NCI-H82 (cell line): ENCODE results near the gene ZNF226.
A peak's percentile ranks its signal among the peaks of the same experiment; 100 is the strongest.
"Not testable (repeated sequence)": the region's sequence is repeated elsewhere in the genome, so short reads cannot be mapped to it uniquely, and the experiment has no call there.

Experiments used
- DNase-seq: peaks from one replicate; lab custom pipeline; 2025; lab: John Stamatoyannopoulos, UW

Gene ZNF226

GRCh38 chr19:44164673-44165512, at the start of gene ZNF226:
TSS of gene ZNF226 (plus strand) at chr19:44165100. CDS start at chr19:44170081, 4,981 bp downstream.
- peak; percentile 99 for DNase-seq

- not testable (repeated sequence) for DNase-seq
Observed at GRCh38 chr19:44121162-44121561, 43.7 kb upstream of the ZNF226 start.

- DNase-seq: no peak
Observed at GRCh38 chr19:44131955-44132354, 32.9 kb upstream of the ZNF226 start.

GRCh38 chr19:44141191-44142058, 23.5 kb upstream of the ZNF226 start, which contains the start of gene ZNF234:
TSS of gene ZNF234 (plus strand) at chr19:44141554. CDS start at chr19:44144633, 3,079 bp downstream.
- DNase-seq: peak; percentile 88

GRCh38 chr19:44142059-44142433, 22.9 kb upstream of the ZNF226 start:
- DNase-seq: peak; percentile 24

GRCh38 chr19:44149776-44150175, 15.1 kb upstream of the ZNF226 start:
- no peak for DNase-seq

GRCh38 chr19:44151491-44151890, 13.4 kb upstream of the ZNF226 start:
- no peak for DNase-seq

- no peak for DNase-seq
Observed at GRCh38 chr19:44156475-44156874, 8.4 kb upstream of the ZNF226 start.

GRCh38 chr19:44163789-44164188, 1.1 kb upstream of the ZNF226 start:
- DNase-seq: no peak

- no peak for DNase-seq
Observed at GRCh38 chr19:44164327-44164672, 600 bp upstream of the ZNF226 start.

GRCh38 chr19:44170660-44171059, 5.8 kb downstream of the ZNF226 start:
- not testable (repeated sequence) for DNase-seq

- DNase-seq: no peak
Observed at GRCh38 chr19:44176590-44176989, 11.7 kb downstream of the ZNF226 start.

- DNase-seq: no peak
Observed at GRCh38 chr19:44180968-44181367, 16.1 kb downstream of the ZNF226 start.

GRCh38 chr19:44182145-44182544, 17.2 kb downstream of the ZNF226 start:
- DNase-seq: no peak

- DNase-seq: no peak
Observed at GRCh38 chr19:44190020-44190419, 25.1 kb downstream of the ZNF226 start.

GRCh38 chr19:44192127-44192526, 27.2 kb downstream of the ZNF226 start:
- no peak for DNase-seq

- DNase-seq: no peak
Observed at GRCh38 chr19:44196772-44197171, 31.9 kb downstream of the ZNF226 start.

GRCh38 chr19:44202470-44202869, 37.6 kb downstream of the ZNF226 start:
- DNase-seq: no peak

GRCh38 chr19:44202974-44203373, 38.1 kb downstream of the ZNF226 start:
- DNase-seq: no peak

GRCh38 chr19:44203877-44204276, 39.0 kb downstream of the ZNF226 start:
- not testable (repeated sequence) for DNase-seq

- no peak for DNase-seq
Observed at GRCh38 chr19:44204772-44205171, 39.9 kb downstream of the ZNF226 start.

GRCh38 chr19:44207126-44207803, 42.4 kb downstream of the ZNF226 start:
- DNase-seq: peak; percentile 94
